ENCODE data around the gene TNS2.

DNA sequence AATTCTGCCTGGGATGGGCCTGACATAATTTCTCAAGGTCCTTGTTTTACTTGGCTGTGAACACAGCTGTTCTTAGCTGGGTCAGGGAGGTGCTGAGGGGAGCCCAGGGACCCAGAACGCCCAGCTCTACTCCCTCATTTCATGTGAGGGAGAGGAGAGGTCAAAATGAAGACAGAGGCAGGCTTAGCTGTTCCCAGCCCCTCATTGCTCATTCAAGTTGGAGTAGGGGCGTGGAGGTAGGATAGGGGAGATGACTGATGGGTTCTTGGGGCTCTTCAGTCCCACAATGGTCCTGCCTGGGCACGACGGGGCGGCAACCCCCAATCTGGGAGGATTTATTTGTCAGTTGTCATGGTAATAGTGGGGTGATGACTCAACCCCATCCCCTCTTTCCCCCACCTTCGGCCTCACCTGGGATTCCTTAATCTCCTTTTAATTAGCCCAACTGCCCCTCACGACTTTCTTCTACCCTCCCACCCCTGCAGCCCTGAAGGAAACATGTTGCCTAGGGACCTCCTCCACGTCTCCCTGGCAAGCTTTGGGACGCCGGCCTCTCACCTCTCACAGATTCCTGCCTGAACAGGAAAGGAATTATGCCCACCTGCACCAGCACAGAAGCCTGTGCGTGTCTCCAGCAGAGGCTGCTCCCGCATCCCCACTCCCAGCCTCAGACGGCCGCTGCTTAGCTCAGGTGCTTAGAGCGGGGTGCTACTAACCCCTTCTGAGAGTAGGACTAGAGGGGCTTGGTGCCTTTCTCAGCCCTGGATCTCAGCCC lies 19.1 kb downstream of the TNS2 start:
- no peak for TF ChIP-seq GABPB1 (CRISPR knock-in tag; IDR thresholded peaks at IDR 0.05)
- no peak for TF ChIP-seq TAF1 (IDR thresholded peaks at IDR 0.05; ENCODE audit: control insufficient read depth, extremely low read depth, insufficient read depth, low read length, severe bottlenecking)
- TF ChIP-seq GTF2F1 (IDR thresholded peaks at IDR 0.05; ENCODE audit: low read depth, low read length) = no peak
- no peak for TF ChIP-seq CTCF (IDR thresholded peaks at IDR 0.05 in 2 of 3, conservative IDR thresholded peaks at IDR 0.05 in 1 of 3; ENCODE audit: insufficient read depth in 2 of 3, low read depth in 1 of 3, low read length in 3 of 3)
